SIG-M5 (cell line): Measurements from ENCODE around the gene KLHL36.
"Not testable (repeated sequence)": the region's sequence is repeated elsewhere in the genome, so short reads cannot be mapped to it uniquely, and the experiment has no call there.

Experiments
- DNase-seq: peaks from one replicate; lab custom pipeline; 2025; lab: John Stamatoyannopoulos, UW

The KLHL36 gene

GRCh38 chr16:84616515-84616914, 31.8 kb upstream of the KLHL36 start:
- DNase-seq, result no peak

- no peak for DNase-seq
Observed at GRCh38 chr16:84617041-84617790, 31.1 kb upstream of the KLHL36 start.

GRCh38 chr16:84617791-84618580, 30.3 kb upstream of the KLHL36 start, which contains the start of gene COTL1:
TSS of gene COTL1 (minus strand) at chr16:84618078. CDS start at chr16:84617914, 164 bp downstream.
- DNase-seq, result peak; percentile 39

- DNase-seq, result no peak
Observed at GRCh38 chr16:84618581-84619460, 29.5 kb upstream of the KLHL36 start.

GRCh38 chr16:84620913-84621312, 27.4 kb upstream of the KLHL36 start:
- not testable (repeated sequence) for DNase-seq

GRCh38 chr16:84625556-84625955, 22.8 kb upstream of the KLHL36 start:
- DNase-seq, result no peak

GRCh38 chr16:84628226-84628731, 20.0 kb upstream of the KLHL36 start:
- DNase-seq, result no peak

- DNase-seq, result no peak
Observed at GRCh38 chr16:84629580-84629979, 18.7 kb upstream of the KLHL36 start.

- no peak for DNase-seq
Observed at GRCh38 chr16:84630009-84630408, 18.3 kb upstream of the KLHL36 start.

- no peak for DNase-seq
Observed at GRCh38 chr16:84630446-84631152, 17.7 kb upstream of the KLHL36 start.

- DNase-seq, result no peak
Observed at GRCh38 chr16:84631153-84631466, 17.2 kb upstream of the KLHL36 start.

- no peak for DNase-seq
Observed at GRCh38 chr16:84631886-84632285, 16.4 kb upstream of the KLHL36 start.

- not testable (repeated sequence) for DNase-seq
Observed at GRCh38 chr16:84632862-84633261, 15.4 kb upstream of the KLHL36 start.

- no peak for DNase-seq
Observed at GRCh38 chr16:84633622-84634021, 14.7 kb upstream of the KLHL36 start.

GRCh38 chr16:84635702-84636101, 12.6 kb upstream of the KLHL36 start:
- DNase-seq, result no peak

GRCh38 chr16:84637709-84638108, 10.6 kb upstream of the KLHL36 start:
- DNase-seq, result no peak

- DNase-seq, result no peak
Observed at GRCh38 chr16:84638231-84638806, 10.0 kb upstream of the KLHL36 start.

- DNase-seq, result no peak
Observed at GRCh38 chr16:84640145-84640544, 8.2 kb upstream of the KLHL36 start.

GRCh38 chr16:84641643-84642358, 6.5 kb upstream of the KLHL36 start:
- no peak for DNase-seq

GRCh38 chr16:84643180-84643583, 5.1 kb upstream of the KLHL36 start:
- no peak for DNase-seq

GRCh38 chr16:84643674-84644073, 4.6 kb upstream of the KLHL36 start:
- no peak for DNase-seq
